LNCaP clone FGC (cell line): Measurements from ENCODE around the gene APLNR.

Source experiments
- DNase-seq: peaks from one replicate; pipeline ENCODE4 v3.0.0-alpha.2; 2011; ENCODE audit warnings: low read depth
- H3K4me3 ChIP-seq: 2 replicates; pipeline ENCODE4 v1.5.1; 2011; ENCODE audit warnings: mild to moderate bottlenecking, low read depth, low read length, control low read depth
- CTCF ChIP-seq: IDR thresholded peaks from 2 replicates; pipeline ENCODE4 v1.5.1; 2012; ENCODE audit warnings: mild to moderate bottlenecking; ENCODE audit not compliant: control insufficient read depth, insufficient read depth; ENCODE audit errors: extremely low read depth

APLNR gene

DNA sequence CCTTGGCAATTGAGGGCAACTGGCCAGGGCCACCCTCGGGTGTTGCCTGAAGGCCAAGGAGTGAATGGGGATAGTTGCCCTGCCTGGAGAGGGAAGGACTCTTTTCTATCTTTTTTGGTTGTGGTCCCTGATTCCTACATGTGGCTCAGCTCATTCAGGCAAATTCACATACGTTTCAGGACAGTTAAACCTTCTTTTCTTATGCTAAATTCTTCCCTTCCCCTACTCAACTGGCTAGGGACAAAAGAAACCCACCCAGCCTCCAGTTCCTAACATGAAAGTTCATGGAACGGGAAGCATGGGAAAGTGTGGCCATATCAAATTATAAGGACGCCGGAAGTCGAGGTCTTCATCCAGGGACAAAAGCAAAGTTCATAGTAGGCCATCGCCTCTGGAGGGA is 26.3 kb upstream of the APLNR start:
- no peak overlapping the region for H3K4me3 ChIP-seq
- DNase-seq: no peak
- TF ChIP-seq CTCF: no peak

GRCh38 chr11:57262157-57262556 is 25.1 kb upstream of the APLNR start:
- DNase-seq: no peak
- no peak overlapping the region for H3K4me3 ChIP-seq
- TF ChIP-seq CTCF: no peak

GRCh38 chr11:57260937-57261783 is 24.1 kb upstream of the APLNR start:
- TF ChIP-seq CTCF: no peak
- H3K4me3 ChIP-seq: no peak overlapping the region
- DNase-seq: no peak

GRCh38 chr11:57256119-57256518 is 19.1 kb upstream of the APLNR start:
- no peak for DNase-seq
- no peak for TF ChIP-seq CTCF
- H3K4me3 ChIP-seq: no peak overlapping the region

GRCh38 chr11:57255618-57256017 is 18.6 kb upstream of the APLNR start:
- no peak overlapping the region for H3K4me3 ChIP-seq
- TF ChIP-seq CTCF: no peak
- DNase-seq: no peak

DNA sequence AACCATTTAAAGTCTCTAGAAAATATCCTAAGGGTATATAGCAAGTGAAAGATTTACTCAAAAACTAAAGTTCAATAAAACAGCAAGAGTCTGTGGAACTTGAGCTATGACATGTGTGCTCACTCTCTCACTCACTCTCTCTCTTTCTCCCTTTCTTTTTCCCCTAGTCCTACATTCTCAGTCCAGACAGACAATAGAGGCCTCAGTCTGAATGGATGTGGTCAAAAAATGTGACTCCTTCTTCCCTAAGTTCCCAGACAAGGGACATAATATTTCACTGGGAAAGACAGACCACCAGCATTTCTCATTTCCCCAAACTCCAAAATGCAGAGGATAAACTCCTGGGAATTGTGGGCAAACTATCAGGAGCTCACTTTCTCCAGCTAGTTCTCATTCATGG is 17.6 kb upstream of the APLNR start:
- no peak overlapping the region for H3K4me3 ChIP-seq
- no peak for DNase-seq
- TF ChIP-seq CTCF: no peak

GRCh38 chr11:57251491-57252104 is 14.5 kb upstream of the APLNR start:
- H3K4me3 ChIP-seq: no peak overlapping the region
- DNase-seq: no peak
- TF ChIP-seq CTCF: no peak
